Endothelial cell of hepatic sinusoid (primary cell): ENCODE measurements around the gene PLA2G2C.

Source experiments
- in situ Hi-C: cut with HindIII; loops from 2 replicates; pipeline ENCODE4 v1.10.0; 2017; ENCODE audit warnings: low sequenced_read_pairs

The PLA2G2C gene

GRCh38 chr1:20164694-20165202, 21.6 kb downstream of the PLA2G2C start:
- in situ Hi-C loops: loop anchor here (5.0 kb wide), 1 partner anchor 52 kb away; no protein-coding TSS in a partner anchor

GRCh38 chr1:20160034-20160433, 26.3 kb downstream of the PLA2G2C start:
- in situ Hi-C loops: no loop called here

GRCh38 chr1:20158358-20159070, 27.8 kb downstream of the PLA2G2C start:
- in situ Hi-C loops: loop anchor here (10.0 kb wide), 1 partner anchor 214 kb away; no protein-coding TSS in a partner anchor

- in situ Hi-C loops: loop anchor here (10.0 kb wide), 1 partner anchor 210 kb away; no protein-coding TSS in a partner anchor
These were observed 32.0 kb downstream of the PLA2G2C start for GRCh38 chr1:20154301-20154831.

- in situ Hi-C loops: loop anchor here (10.0 kb wide), 1 partner anchor 208 kb away; no protein-coding TSS in a partner anchor
These were observed 33.3 kb downstream of the PLA2G2C start for GRCh38 chr1:20153000-20153418.

GRCh38 chr1:20152599-20152930, 33.8 kb downstream of the PLA2G2C start:
- in situ Hi-C loops: loop anchor here (10.0 kb wide), 1 partner anchor 208 kb away; no protein-coding TSS in a partner anchor

- in situ Hi-C loops: loop anchor here (10.0 kb wide), 1 partner anchor 207 kb away; no protein-coding TSS in a partner anchor
These were observed 34.3 kb downstream of the PLA2G2C start for GRCh38 chr1:20151906-20152598.

- in situ Hi-C loops: loop anchor here (10.0 kb wide), 1 partner anchor 206 kb away; no protein-coding TSS in a partner anchor
These were observed 35.3 kb downstream of the PLA2G2C start for GRCh38 chr1:20150969-20151368.

GRCh38 chr1:20150326-20150705, 36.0 kb downstream of the PLA2G2C start:
- in situ Hi-C loops: loop anchor here (10.0 kb wide), 1 partner anchor 206 kb away; no protein-coding TSS in a partner anchor

GRCh38 chr1:20149601-20150325, 36.6 kb downstream of the PLA2G2C start:
- in situ Hi-C loops: loop anchor here (5.0 to 10.0 kb wide), 2 partner anchors 47 to 205 kb away; no protein-coding TSS in a partner anchor

GRCh38 chr1:20148571-20149500, 37.5 kb downstream of the PLA2G2C start:
- in situ Hi-C loops: loop anchor here (5.0 kb wide), 1 partner anchor 47 kb away; no protein-coding TSS in a partner anchor

GRCh38 chr1:20147846-20148570, 38.3 kb downstream of the PLA2G2C start:
- in situ Hi-C loops: loop anchor here (5.0 kb wide), 1 partner anchor 46 kb away; no protein-coding TSS in a partner anchor

GRCh38 chr1:20143734-20144565, 42.4 kb downstream of the PLA2G2C start:
- in situ Hi-C loops: no loop called here

GRCh38 chr1:20143318-20143717, 43.0 kb downstream of the PLA2G2C start:
- in situ Hi-C loops: no loop called here

GRCh38 chr1:20142001-20142710, 44.2 kb downstream of the PLA2G2C start:
- in situ Hi-C loops: no loop called here

GRCh38 chr1:20141466-20141865, 44.9 kb downstream of the PLA2G2C start:
- in situ Hi-C loops: no loop called here

- in situ Hi-C loops: no loop called here
These were observed 45.3 kb downstream of the PLA2G2C start for GRCh38 chr1:20141001-20141400.
